Pericardium fibroblast (primary cell): ENCODE data around the gene VANGL1. TPM values are rescaled to one million over a fixed set of nuclear protein-coding genes. Genes with fewer than 3 reads are reported as not detected.

Source experiments
- total RNA-seq: library from RNA; depleted of rRNA; stranded (reverse); fragments of >200 nt; gene quantifications from 2 replicates; pipeline ENCODE4 v1.2.3, GENCODE V29; 2015

VANGL1 gene
- total RNA-seq, result 8.7 and 12.6 TPM in 2 replicates

GRCh38 chr1:115641762-115642167 lies at the start of gene VANGL1:
TSS of gene VANGL1 (plus strand) at chr1:115641970. CDS start at chr1:115651414, 9,444 bp downstream.

Other genes starting within 250 kb of the VANGL1 start
- gene CASQ2, start 126.7 kb downstream of the VANGL1 start, total RNA-seq, result 4.7 TPM in 1 of 2 replicates, not detected in the other
- gene NHLH2, start 199.2 kb downstream of the VANGL1 start, total RNA-seq, result not detected in 2 replicates